Pancreas (tissue), 10 donors: ENCODE data around the gene ZNF710. TPM values are rescaled to one million over a fixed set of nuclear protein-coding genes. Genes with fewer than 3 reads are reported as not detected.

ENCODE experiments used
- ATAC-seq, 4 donors: fragments of 200-7000 bp; cut with Tn5 transposase; one replicate each; pipeline versions ENCODE4 v1.8.0 to v1.9.1; 2020; ENCODE audit warnings: mild to moderate bottlenecking in 4 of 4, moderate library complexity in 4 of 4
- DNase-seq, 6 donors: peaks; one replicate each; pipeline ENCODE4 v3.0.0-alpha.2; 2020
- FAIRE-seq: peaks from 2 replicates; lab custom pipeline; 2012; peaks lifted over from hg19 to GRCh38; lab: Jason Lieb, UNC
- H3K27ac ChIP-seq, 4 donors: fragments of 200-600 bp; sonication (generic); 1 replicate in 3 of 4; 2 replicates in 1 of 4; pipeline versions ENCODE4 v1.5.0 to v1.8.0; 2020
- H3K27me3 ChIP-seq, 4 donors: fragments of 200-600 bp; one replicate each; pipeline ENCODE4 v1.8.0; 2021
- H3K36me3 ChIP-seq, 3 donors: fragments of 200-600 bp; sonication (generic) in 1 of 3; one replicate each; pipeline versions ENCODE4 v1.5.0 to v1.8.0; 2020 to 2021
- H3K4me1 ChIP-seq, 3 donors: fragments of 200-600 bp; one replicate each; pipeline ENCODE4 v1.8.0; 2021
- H3K4me3 ChIP-seq, 4 donors: fragments of 200-600 bp; sonication (generic) in 2 of 4; one replicate each; pipeline versions ENCODE4 v1.5.0 to v1.8.0; 2020 to 2021
- H3K9me3 ChIP-seq, 4 donors: fragments of 200-600 bp; one replicate each; pipeline ENCODE4 v1.8.0; 2021
- WGBS, 2 donors: extraction: QIAGEN DNeasy Blood & Tissue Kit; methylation state at CpG; one replicate each; pipeline ENCODE4 v1.1.7; 2013; 5-methylcytosine and 5-hydroxymethylcytosine counted together
- intact Hi-C, 3 donors: fragments of 100-400 bp; cut with DNase I; formaldehyde crosslinking; loops; one replicate each; pipeline versions ENCODE4 v1.11.1 to v1.14.2; 2022
- microRNA-seq, 2 donors: library from miRNA; unstranded; fragments of <30 nt; microRNA quantifications; one replicate each; pipeline versions ENCODE4 to v1.1.0, GENCODE V29; 2019 to 2020
- polyA plus RNA-seq, 2 donors: library from polyadenylated mRNA; stranded (reverse); fragments of 200-250 nt; gene quantifications; one replicate each; pipeline ENCODE4 v1.2.3, GENCODE V29; 2013
- total RNA-seq, 6 donors: library from RNA; stranded (reverse); fragmentation: NEBNext Ultra II Directional in 4 of 6; extraction: Animal tissue kit (Norgen Biotek cat#: 25700) in 4 of 6; gene quantifications; one replicate each; pipeline versions ENCODE4 v1.2.1 to v1.2.4, GENCODE V29; 2021 to 2023
- TF ChIP-seq, protein P1 (sequence below), 4 donors: fragments of 200-600 bp; sonication (generic) in 3 of 4; IDR thresholded peaks; one replicate each; pipeline versions ENCODE4 v1.5.0 to v1.8.0; 2021; ENCODE audit warnings: antibody characterized with exemption in 4 of 4
- donor health status: healthy with polysubstance abuse.
- donor health status: DM: no; HTN: no; CAD: no; lungs with moderate emphysema.
- donor health status: DM: no; HTN: no; CAD: no.
- donor health status: control.
- donor health status: control.
- donor health status: Bipolar disorder and iron deficiency.
- donor health status: DM: yes; HTN: yes; CAD: no.
- donor health status: DM: no; HTN: no; CAD: no.
- donor health status: DM: no; HTN: no; CAD: no.
- donor health status: DM: yes; HTN: yes; CAD: no.

ZNF710 gene
- total and polyA plus RNA-seq, 8 donors: 31.9 to 298 (median 37.8) TPM

DNA sequence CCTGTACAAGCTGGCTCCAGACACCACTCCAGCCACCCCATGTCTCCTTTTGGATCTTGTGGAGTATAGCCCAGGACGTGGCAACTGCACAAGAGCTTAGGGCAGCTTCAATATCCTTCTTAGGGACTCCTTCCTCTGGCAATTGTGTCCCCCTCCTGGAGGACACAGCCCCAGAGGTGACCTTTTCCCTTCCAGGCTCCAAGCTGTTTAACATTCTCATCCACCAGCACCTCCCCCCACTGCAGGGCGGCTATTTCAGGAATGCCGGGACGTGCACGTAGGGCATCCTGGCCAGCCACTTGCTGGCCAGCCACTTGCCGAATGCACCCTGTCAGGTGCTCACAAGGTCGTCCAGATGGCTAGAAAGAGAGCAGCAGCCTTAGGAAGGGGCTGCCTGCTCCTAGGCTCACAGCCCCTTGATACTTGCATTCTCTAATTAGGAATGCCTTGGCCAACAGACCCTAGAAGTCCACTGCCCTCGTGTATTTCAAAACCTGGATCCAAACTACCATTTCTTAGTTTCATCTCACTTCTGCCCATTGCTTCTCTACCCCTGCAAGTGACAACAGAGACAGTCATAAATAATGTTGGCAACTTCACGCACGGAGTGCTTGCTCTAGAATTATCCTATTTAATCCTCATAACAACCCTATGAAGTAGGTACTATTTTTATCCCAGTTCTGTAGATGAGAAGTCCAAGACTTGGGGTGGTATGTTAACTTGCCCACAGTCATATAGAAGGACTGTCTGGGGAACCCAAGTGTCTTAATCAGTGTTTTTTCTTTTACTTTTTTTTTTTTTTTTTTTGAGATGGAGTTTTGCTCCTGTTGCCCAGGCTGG is 125.7 kb downstream of the ZNF710 start:
- Histone ChIP-seq H3K27me3 (no peaks in the 10 kb centered on the region), H3K36me3 (no peaks in the 10 kb centered on the region), H3K9me3 (no peaks in the 10 kb centered on the region), H3K27ac (peak overlapping the region in 2 of 4 donors; percentile 15 to 28), H3K4me3 (no peak overlapping the region), H3K4me1 (peaks cover 0 to 6% (median 0%) of the 10 kb centered on the region in 3 donors)
- 16 to 22% methylated on average over 10 of the region's 10 CpGs for WGBS, 2 donors
- peak; percentile 72 to 87 (median 82) for ATAC-seq
- FAIRE-seq: no peak
- intact Hi-C loops: no loop called here
- TF ChIP-seq, protein P1, sequence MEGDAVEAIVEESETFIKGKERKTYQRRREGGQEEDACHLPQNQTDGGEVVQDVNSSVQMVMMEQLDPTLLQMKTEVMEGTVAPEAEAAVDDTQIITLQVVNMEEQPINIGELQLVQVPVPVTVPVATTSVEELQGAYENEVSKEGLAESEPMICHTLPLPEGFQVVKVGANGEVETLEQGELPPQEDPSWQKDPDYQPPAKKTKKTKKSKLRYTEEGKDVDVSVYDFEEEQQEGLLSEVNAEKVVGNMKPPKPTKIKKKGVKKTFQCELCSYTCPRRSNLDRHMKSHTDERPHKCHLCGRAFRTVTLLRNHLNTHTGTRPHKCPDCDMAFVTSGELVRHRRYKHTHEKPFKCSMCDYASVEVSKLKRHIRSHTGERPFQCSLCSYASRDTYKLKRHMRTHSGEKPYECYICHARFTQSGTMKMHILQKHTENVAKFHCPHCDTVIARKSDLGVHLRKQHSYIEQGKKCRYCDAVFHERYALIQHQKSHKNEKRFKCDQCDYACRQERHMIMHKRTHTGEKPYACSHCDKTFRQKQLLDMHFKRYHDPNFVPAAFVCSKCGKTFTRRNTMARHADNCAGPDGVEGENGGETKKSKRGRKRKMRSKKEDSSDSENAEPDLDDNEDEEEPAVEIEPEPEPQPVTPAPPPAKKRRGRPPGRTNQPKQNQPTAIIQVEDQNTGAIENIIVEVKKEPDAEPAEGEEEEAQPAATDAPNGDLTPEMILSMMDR (IDR thresholded peaks at IDR 0.05): no peak
- DNase-seq: peak in 5 of 6 donors; percentile 61 to 76 (median 65)

DNA sequence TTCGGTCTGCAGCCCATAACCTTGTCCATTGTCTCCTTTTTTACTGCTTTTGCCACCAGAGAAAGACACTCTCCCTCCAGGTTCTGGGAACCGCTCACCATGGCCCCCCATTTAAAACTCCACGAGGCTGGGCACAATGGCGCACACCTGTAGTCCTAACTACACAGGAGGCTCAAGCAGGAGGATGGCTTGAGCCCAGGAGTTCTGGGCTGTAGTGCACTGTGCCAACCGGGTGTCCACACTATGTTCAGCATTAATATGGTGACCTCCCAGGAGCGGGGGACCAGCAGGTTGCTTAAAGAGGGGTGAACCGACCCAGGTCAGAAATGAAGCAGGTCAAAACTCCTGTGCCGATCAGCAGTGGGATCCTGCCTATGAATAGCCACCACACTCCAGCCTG is 129.2 kb downstream of the ZNF710 start:
- TF ChIP-seq, protein P1 (IDR thresholded peaks at IDR 0.05): no peak
- 91 to 92% methylated on average over 8 of the region's 8 CpGs for WGBS, 2 donors
- Histone ChIP-seq H3K36me3 (no peaks in the 10 kb centered on the region), H3K4me1 (peaks cover 0 to 6% (median 0%) of the 10 kb centered on the region in 3 donors), H3K9me3 (no peaks in the 10 kb centered on the region), H3K4me3 (no peak overlapping the region), H3K27me3 (no peaks in the 10 kb centered on the region), H3K27ac (no peak overlapping the region)
- intact Hi-C loops: no loop called here
- no peak for ATAC-seq
- DNase-seq: no peak
- no peak for FAIRE-seq

Small RNA genes within 50 kb of the gene (microRNA-seq; reads per million reads assigned to microRNA genes)
- gene MIR3174: 0 to 0.59 reads per million in 2 donors

Other genes starting within 250 kb of the ZNF710 start
- under 1 TPM in 4 of 6 donors, not detected in 2; 0.16 to 0.46 (median 0.30) TPM for gene MESP2, start 225.0 kb upstream of the ZNF710 start, total RNA-seq
- under 1 TPM in 1 of 2 donors, not detected in 1; 0.12 TPM for gene MESP2, start 225.0 kb upstream of the ZNF710 start, polyA plus RNA-seq
- 1,000 to 10,000 TPM in 2 of 6 donors, 100 to 1,000 TPM in 4; 401 to 1,207 (median 921) TPM for gene ANPEP, start 186.5 kb upstream of the ZNF710 start, total RNA-seq
- gene ANPEP, start 186.5 kb upstream of the ZNF710 start, polyA plus RNA-seq: 100 to 1,000 TPM; 388 to 524 TPM
- gene AP3S2, start 107.3 kb upstream of the ZNF710 start, total RNA-seq: 10 to 100 TPM; 15.7 to 25.2 (median 21.2) TPM
- gene AP3S2, start 107.3 kb upstream of the ZNF710 start, polyA plus RNA-seq: 10 to 100 TPM; 11.0 to 16.6 TPM
- gene ARPIN, start 88.4 kb upstream of the ZNF710 start, total RNA-seq: 10 to 100 TPM; 26.2 to 49.8 (median 33.0) TPM
- 10 to 100 TPM; 12.6 to 21.6 TPM for gene ARPIN, start 88.4 kb upstream of the ZNF710 start, polyA plus RNA-seq
- 100 to 1,000 TPM; 107 to 128 (median 114) TPM for gene IDH2, start 101.1 kb downstream of the ZNF710 start, total RNA-seq
- 10 to 100 TPM; 53.6 to 55.7 TPM for gene IDH2, start 101.1 kb downstream of the ZNF710 start, polyA plus RNA-seq
- 10 to 100 TPM; 33.1 to 63.9 (median 38.4) TPM for gene SEMA4B, start 200.0 kb downstream of the ZNF710 start, total RNA-seq
- gene SEMA4B, start 200.0 kb downstream of the ZNF710 start, polyA plus RNA-seq: 10 to 100 TPM; 32.5 to 39.3 TPM
- gene CIB1, start 232.6 kb downstream of the ZNF710 start, total RNA-seq: 10 to 100 TPM; 70.4 to 88.6 (median 79.3) TPM
- 100 to 1,000 TPM; 153 to 162 TPM for gene CIB1, start 232.6 kb downstream of the ZNF710 start, polyA plus RNA-seq
- gene GDPGP1, start 232.9 kb downstream of the ZNF710 start, total RNA-seq: 1 to 10 TPM; 2.6 to 7.0 (median 4.4) TPM
- gene GDPGP1, start 232.9 kb downstream of the ZNF710 start, polyA plus RNA-seq: 1 to 10 TPM; 2.0 to 3.3 TPM
- gene TTLL13, start 248.2 kb downstream of the ZNF710 start, total RNA-seq: under 1 TPM in 4 of 6 donors, not detected in 2; 0.19 to 0.46 (median 0.35) TPM
- 1 to 10 TPM; 1.3 to 2.4 TPM for gene TTLL13, start 248.2 kb downstream of the ZNF710 start, polyA plus RNA-seq